Measurements from ENCODE around the gene MAPK4.

GRCh38 chr18:50726960-50727589 lies 167.2 kb downstream of the MAPK4 start:
- no peak for TF ChIP-seq ZNF274 (IDR thresholded peaks at IDR 0.05; ENCODE audit: low read depth, low read length)
- TF ChIP-seq SUZ12 (IDR thresholded peaks at IDR 0.05; ENCODE audit: extremely low read depth, insufficient read depth, insufficient read length) = no peak
- no peak for TF ChIP-seq YY1 (IDR thresholded peaks at IDR 0.05; ENCODE audit: insufficient read depth, insufficient read length)

Data from NT2/D1 (cell line).